ACHN (cell line): ENCODE results near the gene HPSE2.
"Not testable (repeated sequence)": the region's sequence is repeated elsewhere in the genome, so short reads cannot be mapped to it uniquely, and the experiment has no call there.

Experiments
- DNase-seq: peaks from one replicate; pipeline ENCODE4 v3.0.0-alpha.2; 2015
- in situ Hi-C: cut with HindIII; loops from 2 replicates; pipeline ENCODE4 v1.10.0; 2017; ENCODE audit warnings: low sequenced_read_pairs, low pct_ligation_motif_present, low pct_unique_long_range_greater_than_20kb

HPSE2 gene

GRCh38 chr10:98513704-98514103, 721.9 kb downstream of the HPSE2 start:
- in situ Hi-C loops, result no loop called here

GRCh38 chr10:98511876-98512275, 723.8 kb downstream of the HPSE2 start:
- DNase-seq, result no peak
- in situ Hi-C loops, result no loop called here

More at GRCh38 chr10:98513704-98514103, 721.9 kb downstream of the HPSE2 start:
- no peak for DNase-seq

- no peak for DNase-seq
- in situ Hi-C loops, result no loop called here
These were observed 725.1 kb downstream of the HPSE2 start for GRCh38 chr10:98510412-98510995.

- no peak for DNase-seq
- in situ Hi-C loops, result no loop called here
These were observed 725.9 kb downstream of the HPSE2 start for GRCh38 chr10:98509745-98510144.

- in situ Hi-C loops, result not testable (repeated sequence)
These were observed 733.1 kb downstream of the HPSE2 start for GRCh38 chr10:98502535-98502934.

GRCh38 chr10:98492763-98493162, 742.9 kb downstream of the HPSE2 start:
- in situ Hi-C loops, result no loop called here
- DNase-seq, result no peak

More at GRCh38 chr10:98502535-98502934, 733.1 kb downstream of the HPSE2 start:
- DNase-seq, result not testable (repeated sequence)

- DNase-seq, result no peak
- in situ Hi-C loops, result no loop called here
These were observed 745.8 kb downstream of the HPSE2 start for GRCh38 chr10:98489561-98490481.

GRCh38 chr10:98488669-98489430, 746.8 kb downstream of the HPSE2 start:
- no peak for DNase-seq
- in situ Hi-C loops, result no loop called here

GRCh38 chr10:98487649-98488048, 748.0 kb downstream of the HPSE2 start:
- DNase-seq, result no peak
- in situ Hi-C loops, result no loop called here

GRCh38 chr10:98486421-98486820, 749.2 kb downstream of the HPSE2 start:
- no peak for DNase-seq
- in situ Hi-C loops, result no loop called here

GRCh38 chr10:98485959-98486358, 749.7 kb downstream of the HPSE2 start:
- in situ Hi-C loops, result no loop called here
- no peak for DNase-seq

GRCh38 chr10:98483658-98484057, 752.0 kb downstream of the HPSE2 start:
- in situ Hi-C loops, result no loop called here
- no peak for DNase-seq

GRCh38 chr10:98482096-98482495, 753.6 kb downstream of the HPSE2 start:
- DNase-seq, result no peak
- in situ Hi-C loops, result no loop called here

GRCh38 chr10:98481404-98481945, 754.2 kb downstream of the HPSE2 start:
- in situ Hi-C loops, result no loop called here
- no peak for DNase-seq

- in situ Hi-C loops, result no loop called here
- DNase-seq, result peak; percentile 10
These were observed 757.0 kb downstream of the HPSE2 start for GRCh38 chr10:98478430-98479222.

GRCh38 chr10:98477861-98478260, 757.8 kb downstream of the HPSE2 start:
- no peak for DNase-seq

GRCh38 chr10:98474628-98475027, 761.0 kb downstream of the HPSE2 start:
- no peak for DNase-seq
- in situ Hi-C loops, result no loop called here

More at GRCh38 chr10:98477861-98478260, 757.8 kb downstream of the HPSE2 start:
- in situ Hi-C loops, result no loop called here

GRCh38 chr10:98472196-98472595, 763.5 kb downstream of the HPSE2 start:
- no peak for DNase-seq
- in situ Hi-C loops, result no loop called here
